H1 (cell line): ENCODE measurements around the gene MLKL. TPM values are rescaled to one million over a fixed set of nuclear protein-coding genes. Genes with fewer than 3 reads are reported as not detected.

ENCODE experiments used
- CHD2 ChIP-seq: IDR thresholded peaks from 2 replicates; pipeline ENCODE4 v1.6.1; 2012; ENCODE audit warnings: low read length, improper control_type of control experiment
- EP300 ChIP-seq, 2 experiments: IDR thresholded peaks; 1 replicate in 1 of 2; 2 replicates in 1 of 2; pipeline ENCODE4 v1.6.1; 2011 to 2012; ENCODE audit warnings: low read depth in 2 of 2, low read length in 2 of 2, mild to moderate bottlenecking in 2 of 2, borderline replicate concordance in 1 of 2, inconsistent platforms in 1 of 2, moderate library complexity in 1 of 2
- GABPA ChIP-seq: IDR thresholded peaks from 2 replicates; pipeline ENCODE4 v1.6.1; 2011; ENCODE audit warnings: mild to moderate bottlenecking, low read length, moderate library complexity, borderline replicate concordance; ENCODE audit not compliant: insufficient read depth
- GTF2F1 ChIP-seq: IDR thresholded peaks from 2 replicates; pipeline ENCODE4 v1.6.1; 2012; ENCODE audit warnings: low read depth, low read length, improper control_type of control experiment, borderline replicate concordance
- HDAC2 ChIP-seq, 2 experiments: fragments of 300-600 bp in 1 of 2; sonication (generic) in 1 of 2; IDR thresholded peaks; 2 replicates each; pipeline ENCODE4 v1.6.1; 2011 to 2012; ENCODE audit warnings: low read depth in 2 of 2, low read length in 2 of 2, mild to moderate bottlenecking in 2 of 2, moderate library complexity in 2 of 2, borderline replicate concordance in 1 of 2, inconsistent platforms in 1 of 2
- JUND ChIP-seq: IDR thresholded peaks from 2 replicates; pipeline ENCODE4 v1.6.1; 2011; ENCODE audit warnings: mild to moderate bottlenecking, improper control_type of control experiment, low read length
- KDM4A ChIP-seq: IDR thresholded peaks from one replicate; pipeline ENCODE4 v1.7.1; 2012; ENCODE audit warnings: low read depth, mild to moderate bottlenecking, moderate library complexity, low read length, inconsistent platforms; ENCODE audit not compliant: severe bottlenecking
- KDM5A ChIP-seq: fragments of 200-600 bp; IDR thresholded peaks from 2 replicates; pipeline ENCODE4 v1.7.1; 2012; ENCODE audit warnings: mild to moderate bottlenecking, low read length, inconsistent platforms, mixed read lengths
- POLR2AphosphoS5 ChIP-seq: IDR thresholded peaks from 2 replicates; pipeline ENCODE4 v1.6.1; 2011; ENCODE audit warnings: low read depth, low read length
- RNF2 ChIP-seq: fragments of 200-900, 300-1000 bp; sonication (generic); IDR thresholded peaks from 2 replicates; pipeline ENCODE4 v1.7.1; 2016; ENCODE audit warnings: borderline replicate concordance, low read depth, mild to moderate bottlenecking, antibody characterized with exemption, low read length; ENCODE audit not compliant: poor library complexity, severe bottlenecking; ENCODE audit errors: missing control alignments
- RXRA ChIP-seq: IDR thresholded peaks from 2 replicates; pipeline ENCODE4 v1.6.1; 2011; ENCODE audit warnings: low read depth, mild to moderate bottlenecking, low read length, moderate library complexity; ENCODE audit not compliant: insufficient read depth
- SAP30 ChIP-seq: fragments of 300-600 bp; sonication (generic); IDR thresholded peaks from 2 replicates; pipeline ENCODE4 v1.7.1; 2012; ENCODE audit warnings: low read length, moderate library complexity, mild to moderate bottlenecking, inconsistent platforms; ENCODE audit not compliant: insufficient read depth, insufficient replicate concordance
- SIN3A ChIP-seq, 2 experiments: IDR thresholded peaks in 1 of 2; conservative IDR thresholded peaks in 1 of 2; 2 replicates each; pipeline ENCODE4 v1.6.1; 2011 to 2012; ENCODE audit warnings: low read length in 2 of 2, improper control_type of control experiment in 1 of 2, low read depth in 1 of 2, mild to moderate bottlenecking in 1 of 2
- SIX5 ChIP-seq: IDR thresholded peaks from 2 replicates; pipeline ENCODE4 v1.6.1; 2011; ENCODE audit warnings: mild to moderate bottlenecking, low read depth, low read length
- SP1 ChIP-seq: IDR thresholded peaks from 2 replicates; pipeline ENCODE4 v1.6.1; 2011; ENCODE audit warnings: low read depth, low read length
- SP2 ChIP-seq: IDR thresholded peaks from 2 replicates; pipeline ENCODE4 v1.6.1; 2012; ENCODE audit warnings: mild to moderate bottlenecking, low read length, inconsistent platforms
- TCF12 ChIP-seq: IDR thresholded peaks from 2 replicates; pipeline ENCODE4 v1.6.1; 2011; ENCODE audit warnings: low read depth, mild to moderate bottlenecking, low read length
- TEAD4 ChIP-seq: IDR thresholded peaks from 2 replicates; pipeline ENCODE4 v1.6.1; 2012; ENCODE audit warnings: low read depth, low read length, inconsistent platforms, mixed read lengths
- polyA plus RNA-seq, 7 experiments: library from polyadenylated mRNA; depleted of rRNA in 3 of 7; stranded (reverse) in 5 of 7; unstranded in 2 of 7; fragments of >200 nt in 5 of 7; fragments of 200-250 nt in 2 of 7; gene quantifications; 1 replicate in 5 of 7; 2 replicates in 1 of 7; 4 replicates in 1 of 7; pipeline versions ENCODE4 v1.2.1 to v1.2.3, GENCODE V29; 2011 to 2013; ENCODE audit warnings: missing spikeins in 2 of 7, mixed read lengths in 2 of 7
- total RNA-seq: library from RNA; stranded (reverse); fragmentation: NEBNext Ultra II Directional; extraction: Animal tissue kit (Norgen Biotek cat#: 25700); gene quantifications from 2 replicates; pipeline ENCODE4 v1.2.1, GENCODE V29; 2021
- TF ChIP-seq, protein P1 (sequence below): IDR thresholded peaks from 2 replicates; pipeline ENCODE4 v1.6.1; 2011; ENCODE audit warnings: low read depth, mild to moderate bottlenecking, low read length; ENCODE audit not compliant: insufficient read depth
- TF ChIP-seq, protein P2 (sequence below): IDR thresholded peaks from 2 replicates; pipeline ENCODE4 v1.6.1; 2012; ENCODE audit warnings: low read length, inconsistent platforms

Gene MLKL
- total and polyA plus RNA-seq, 2 of the 8 experiments (the other 6 are each of a cell fraction or from before 2014, with no cell fraction given) = 1.6 to 2.1 TPM

DNA sequence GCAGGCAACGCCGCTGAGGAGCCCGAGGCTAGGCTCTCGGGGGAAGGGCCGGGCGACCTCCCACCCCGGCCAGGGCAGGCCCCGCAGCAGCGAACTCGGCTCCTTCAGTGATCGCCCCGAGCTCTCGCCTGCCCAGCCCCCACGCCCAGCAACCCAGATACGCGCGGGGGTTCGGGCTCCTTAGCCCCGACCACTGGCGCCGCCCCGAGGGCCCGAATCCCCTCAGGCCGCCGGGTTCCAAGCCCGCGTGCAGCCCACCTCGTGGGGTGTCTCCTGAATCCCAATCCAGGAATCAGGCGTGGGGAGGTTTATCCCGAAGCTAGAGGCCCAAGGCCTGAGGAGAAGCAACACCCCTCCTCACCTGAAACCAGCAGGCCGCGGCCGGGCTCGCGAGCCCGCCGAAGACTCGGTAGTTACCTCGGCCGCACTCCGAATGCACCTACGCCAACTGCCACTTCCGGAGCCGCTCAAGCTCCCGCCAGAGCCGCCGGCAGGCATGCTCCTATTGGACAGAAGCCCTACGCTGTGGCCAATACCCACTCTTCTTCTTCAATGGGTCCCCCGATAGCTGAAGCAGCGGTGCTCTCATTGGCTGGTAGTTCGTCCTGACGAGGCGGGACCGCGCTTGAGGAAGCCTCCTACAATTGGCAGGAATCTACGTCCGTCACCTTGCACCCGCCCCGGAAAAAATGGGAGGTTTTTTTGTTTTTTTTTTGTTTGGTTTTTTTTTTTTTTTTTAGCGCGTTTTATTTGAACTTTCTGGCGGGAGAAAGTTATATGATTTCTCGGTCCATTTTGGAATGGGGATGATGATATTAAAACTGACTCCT lies 34.0 kb downstream of the MLKL start, which contains the start of gene RFWD3 (continued):
- TF ChIP-seq TEAD4 (no peak), SP1 (peak; percentile 99), JUND (no peak), KDM5A (peak; percentile 53; the same call in 1 of the 2 replicates), RNF2 (no peak), SAP30 (no peak), TCF12 (no peak), HDAC2 (IDR thresholded peaks at IDR 0.05; ENCODE audit: borderline replicate concordance in 1 of 2, low read depth in 2 of 2, low read length in 2 of 2) (no peak; a peak in 1 of 4 replicates), SIN3A (conservative IDR thresholded peaks at IDR 0.05 in 1 of 2, IDR thresholded peaks at IDR 0.05 in 1 of 2; ENCODE audit: low read depth in 1 of 2, low read length in 2 of 2) (peak; percentile 60 to 76; a peak in 2 of 4 replicates), GTF2F1 (no peak; the same call in 1 of the 2 replicates), SIX5 (no peak), EP300 (IDR thresholded peaks at IDR 0.05; ENCODE audit: borderline replicate concordance in 1 of 2, low read depth in 2 of 2, low read length in 2 of 2) (no peak), RXRA (no peak), GABPA (no peak), CHD2 (peak; percentile 92), POLR2AphosphoS5 (peak; percentile 90), KDM4A (peak; percentile 36), SP2 (peak; percentile 87)
- TF ChIP-seq, protein P1, sequence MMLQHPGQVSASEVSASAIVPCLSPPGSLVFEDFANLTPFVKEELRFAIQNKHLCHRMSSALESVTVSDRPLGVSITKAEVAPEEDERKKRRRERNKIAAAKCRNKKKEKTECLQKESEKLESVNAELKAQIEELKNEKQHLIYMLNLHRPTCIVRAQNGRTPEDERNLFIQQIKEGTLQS = no peak
- TF ChIP-seq, protein P2, sequence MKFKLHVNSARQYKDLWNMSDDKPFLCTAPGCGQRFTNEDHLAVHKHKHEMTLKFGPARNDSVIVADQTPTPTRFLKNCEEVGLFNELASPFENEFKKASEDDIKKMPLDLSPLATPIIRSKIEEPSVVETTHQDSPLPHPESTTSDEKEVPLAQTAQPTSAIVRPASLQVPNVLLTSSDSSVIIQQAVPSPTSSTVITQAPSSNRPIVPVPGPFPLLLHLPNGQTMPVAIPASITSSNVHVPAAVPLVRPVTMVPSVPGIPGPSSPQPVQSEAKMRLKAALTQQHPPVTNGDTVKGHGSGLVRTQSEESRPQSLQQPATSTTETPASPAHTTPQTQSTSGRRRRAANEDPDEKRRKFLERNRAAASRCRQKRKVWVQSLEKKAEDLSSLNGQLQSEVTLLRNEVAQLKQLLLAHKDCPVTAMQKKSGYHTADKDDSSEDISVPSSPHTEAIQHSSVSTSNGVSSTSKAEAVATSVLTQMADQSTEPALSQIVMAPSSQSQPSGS = no peak
